Measurements from ENCODE around the gene KLRC4. TPM values are rescaled to one million over a fixed set of nuclear protein-coding genes. Genes with fewer than 3 reads are reported as not detected.
"Not testable (repeated sequence)": the region's sequence is repeated elsewhere in the genome, so short reads cannot be mapped to it uniquely, and the experiment has no call there.

KLRC4 gene
- total RNA-seq, 1 donor from 2014 or later = not detected

- H3K4me3 Mint-ChIP-seq; intact Hi-C loops (cut with micrococcal nuclease); H3K9me3 Mint-ChIP-seq; DNase-seq; H3K27me3 Mint-ChIP-seq; H3K4me1 Mint-ChIP-seq; H3K27ac Mint-ChIP-seq; H3K36me3 Mint-ChIP-seq (ENCODE audit: low read depth): not testable (repeated sequence)
Observed at GRCh38 chr12:10424260-10424899, 14.8 kb upstream of the KLRC4 start.

- intact Hi-C loops (cut with micrococcal nuclease); H3K9me3 Mint-ChIP-seq; H3K4me1 Mint-ChIP-seq; H3K27me3 Mint-ChIP-seq; DNase-seq; H3K36me3 Mint-ChIP-seq (ENCODE audit: low read depth); H3K4me3 Mint-ChIP-seq; H3K27ac Mint-ChIP-seq: not testable (repeated sequence)
Observed at GRCh38 chr12:10422159-10422558, 12.6 kb upstream of the KLRC4 start.

GRCh38 chr12:10420334-10420733 lies 10.8 kb upstream of the KLRC4 start, which contains the start of gene KLRC3:
Gene KLRC3 (minus strand): TSS chr12:10420595. CDS start chr12:10420550, 45 bp downstream.
- H3K4me1 Mint-ChIP-seq; H3K27ac Mint-ChIP-seq; H3K27me3 Mint-ChIP-seq; H3K9me3 Mint-ChIP-seq; H3K4me3 Mint-ChIP-seq; intact Hi-C loops (cut with micrococcal nuclease); H3K36me3 Mint-ChIP-seq (ENCODE audit: low read depth); DNase-seq: not testable (repeated sequence)

- Mint-ChIP-seq H3K9me3 (no peaks in the 10 kb centered on the region), H3K4me3 (no peak overlapping the region), H3K36me3 (ENCODE audit: low read depth) (no peaks in the 10 kb centered on the region), H3K27me3 (peaks cover 21% of the 10 kb centered on the region), H3K4me1 (no peaks in the 10 kb centered on the region), H3K27ac (no peak overlapping the region)
- intact Hi-C loops (cut with micrococcal nuclease) = no loop called here
- DNase-seq = no peak
Observed at GRCh38 chr12:10408842-10409241, 715 bp downstream of the KLRC4 start.

- Mint-ChIP-seq H3K27ac (no peak overlapping the region), H3K36me3 (ENCODE audit: low read depth) (no peaks in the 10 kb centered on the region), H3K4me3 (no peak overlapping the region), H3K27me3 (peaks cover 19% of the 10 kb centered on the region), H3K4me1 (no peaks in the 10 kb centered on the region), H3K9me3 (no peaks in the 10 kb centered on the region)
- DNase-seq = no peak
- intact Hi-C loops (cut with micrococcal nuclease) = no loop called here
Observed at GRCh38 chr12:10406725-10407124, 2.8 kb downstream of the KLRC4 start.

- Mint-ChIP-seq H3K27me3 (peaks cover 23% of the 10 kb centered on the region), H3K9me3 (no peaks in the 10 kb centered on the region), H3K4me1 (peaks cover 2% of the 10 kb centered on the region), H3K27ac (no peak overlapping the region), H3K36me3 (ENCODE audit: low read depth) (no peaks in the 10 kb centered on the region), H3K4me3 (no peak overlapping the region)
- no peak for DNase-seq
- intact Hi-C loops (cut with micrococcal nuclease) = no loop called here
Observed at GRCh38 chr12:10405294-10405693, 4.3 kb downstream of the KLRC4 start.

- no peak overlapping the region for H3K4me3 Mint-ChIP-seq
- H3K27ac Mint-ChIP-seq = no peak overlapping the region
- no peaks in the 10 kb centered on the region for H3K36me3 Mint-ChIP-seq (ENCODE audit: low read depth)
- no peaks in the 10 kb centered on the region for H3K9me3 Mint-ChIP-seq
- H3K27me3 Mint-ChIP-seq = peaks cover 27% of the 10 kb centered on the region
- peaks cover 2% of the 10 kb centered on the region for H3K4me1 Mint-ChIP-seq
- no peak for DNase-seq
- intact Hi-C loops (cut with micrococcal nuclease) = no loop called here
Observed at GRCh38 chr12:10404798-10405197, 4.8 kb downstream of the KLRC4 start.

- peaks cover 14% of the 10 kb centered on the region for H3K27me3 Mint-ChIP-seq
- H3K9me3 Mint-ChIP-seq = no peaks in the 10 kb centered on the region
- H3K4me3 Mint-ChIP-seq = no peak overlapping the region
- peaks cover 2% of the 10 kb centered on the region for H3K4me1 Mint-ChIP-seq
- intact Hi-C loops (cut with micrococcal nuclease) = no loop called here
- no peak for DNase-seq
- H3K36me3 Mint-ChIP-seq (ENCODE audit: low read depth) = no peaks in the 10 kb centered on the region
- no peak overlapping the region for H3K27ac Mint-ChIP-seq
Observed at GRCh38 chr12:10400829-10401228, 8.7 kb downstream of the KLRC4 start.

GRCh38 chr12:10398168-10398567 lies 11.4 kb downstream of the KLRC4 start:
- Mint-ChIP-seq H3K9me3 (no peaks in the 10 kb centered on the region), H3K4me1 (peaks cover 2% of the 10 kb centered on the region), H3K4me3 (no peak overlapping the region), H3K36me3 (ENCODE audit: low read depth) (no peaks in the 10 kb centered on the region), H3K27ac (no peak overlapping the region), H3K27me3 (peaks cover 21% of the 10 kb centered on the region)
- DNase-seq = no peak
- intact Hi-C loops (cut with micrococcal nuclease) = no loop called here

GRCh38 chr12:10397296-10397695 lies 12.3 kb downstream of the KLRC4 start:
- H3K4me1 Mint-ChIP-seq = peaks cover 2% of the 10 kb centered on the region
- no peak overlapping the region for H3K4me3 Mint-ChIP-seq
- intact Hi-C loops (cut with micrococcal nuclease) = no loop called here
- no peak overlapping the region for H3K27ac Mint-ChIP-seq
- no peak for DNase-seq
- no peaks in the 10 kb centered on the region for H3K36me3 Mint-ChIP-seq (ENCODE audit: low read depth)
- peaks cover 24% of the 10 kb centered on the region for H3K27me3 Mint-ChIP-seq
- H3K9me3 Mint-ChIP-seq = no peaks in the 10 kb centered on the region

GRCh38 chr12:10396176-10396575 lies 13.4 kb downstream of the KLRC4 start:
- H3K27ac Mint-ChIP-seq; H3K4me1 Mint-ChIP-seq; H3K36me3 Mint-ChIP-seq (ENCODE audit: low read depth); DNase-seq; intact Hi-C loops (cut with micrococcal nuclease); H3K9me3 Mint-ChIP-seq; H3K4me3 Mint-ChIP-seq: not testable (repeated sequence)
- peaks cover 25% of the 10 kb centered on the region for H3K27me3 Mint-ChIP-seq

- H3K9me3 Mint-ChIP-seq = no peaks in the 10 kb centered on the region
- no peak for DNase-seq
- no peak overlapping the region for H3K27ac Mint-ChIP-seq
- H3K4me3 Mint-ChIP-seq = no peak overlapping the region
- no peaks in the 10 kb centered on the region for H3K36me3 Mint-ChIP-seq (ENCODE audit: low read depth)
- peaks cover 22% of the 10 kb centered on the region for H3K27me3 Mint-ChIP-seq
- intact Hi-C loops (cut with micrococcal nuclease) = no loop called here
- no peaks in the 10 kb centered on the region for H3K4me1 Mint-ChIP-seq
Observed at GRCh38 chr12:10395390-10395998, 14.1 kb downstream of the KLRC4 start.

- intact Hi-C loops (cut with micrococcal nuclease); H3K36me3 Mint-ChIP-seq (ENCODE audit: low read depth); H3K9me3 Mint-ChIP-seq; DNase-seq; H3K4me3 Mint-ChIP-seq; H3K27ac Mint-ChIP-seq; H3K4me1 Mint-ChIP-seq: not testable (repeated sequence)
- H3K27me3 Mint-ChIP-seq = peaks cover 26% of the 10 kb centered on the region
Observed at GRCh38 chr12:10394531-10395152, 14.9 kb downstream of the KLRC4 start.

- H3K4me3 Mint-ChIP-seq = no peak overlapping the region
- no peak overlapping the region for H3K27ac Mint-ChIP-seq
- intact Hi-C loops (cut with micrococcal nuclease) = no loop called here
- no peaks in the 10 kb centered on the region for H3K9me3 Mint-ChIP-seq
- H3K4me1 Mint-ChIP-seq = no peaks in the 10 kb centered on the region
- H3K36me3 Mint-ChIP-seq (ENCODE audit: low read depth) = no peaks in the 10 kb centered on the region
- H3K27me3 Mint-ChIP-seq = peaks cover 28% of the 10 kb centered on the region
- no peak for DNase-seq
Observed at GRCh38 chr12:10393291-10393690, 16.3 kb downstream of the KLRC4 start.
